Smooth muscle cell of bladder (primary cell): ENCODE measurements around the gene RPA3. TPM values are rescaled to one million over a fixed set of nuclear protein-coding genes. Genes with fewer than 3 reads are reported as not detected.

Experiments used
- total RNA-seq: library from RNA; depleted of rRNA; stranded (reverse); fragments of >200 nt; gene quantifications from 2 replicates; pipeline ENCODE4 v1.2.3, GENCODE V29; 2014

Gene RPA3
- 16.4 and 21.9 TPM in 2 replicates for total RNA-seq

DNA sequence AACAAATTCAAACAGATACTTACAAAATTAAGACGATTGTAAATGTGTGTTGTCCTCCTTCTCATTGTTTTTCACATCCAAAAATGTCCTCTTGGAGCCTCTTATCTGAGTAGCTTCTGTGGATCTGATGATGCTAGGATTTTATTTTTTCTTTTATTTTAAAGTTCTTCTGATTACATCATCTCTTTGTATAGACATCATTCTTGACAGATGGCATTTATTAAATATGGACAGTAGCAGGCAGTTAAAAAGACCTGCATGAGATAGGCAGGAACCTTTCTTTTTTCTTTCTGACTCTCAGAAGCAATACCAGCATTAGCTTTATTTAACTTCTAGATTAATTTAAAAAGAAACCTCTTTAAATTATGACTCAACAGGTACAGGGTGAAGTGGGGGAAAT is at the start of gene RPA3:
TSS of gene RPA3 (minus strand) at position 116 of the 400 bp plus-strand sequence. CDS start 78,189 bp downstream, outside the sequence.

DNA sequence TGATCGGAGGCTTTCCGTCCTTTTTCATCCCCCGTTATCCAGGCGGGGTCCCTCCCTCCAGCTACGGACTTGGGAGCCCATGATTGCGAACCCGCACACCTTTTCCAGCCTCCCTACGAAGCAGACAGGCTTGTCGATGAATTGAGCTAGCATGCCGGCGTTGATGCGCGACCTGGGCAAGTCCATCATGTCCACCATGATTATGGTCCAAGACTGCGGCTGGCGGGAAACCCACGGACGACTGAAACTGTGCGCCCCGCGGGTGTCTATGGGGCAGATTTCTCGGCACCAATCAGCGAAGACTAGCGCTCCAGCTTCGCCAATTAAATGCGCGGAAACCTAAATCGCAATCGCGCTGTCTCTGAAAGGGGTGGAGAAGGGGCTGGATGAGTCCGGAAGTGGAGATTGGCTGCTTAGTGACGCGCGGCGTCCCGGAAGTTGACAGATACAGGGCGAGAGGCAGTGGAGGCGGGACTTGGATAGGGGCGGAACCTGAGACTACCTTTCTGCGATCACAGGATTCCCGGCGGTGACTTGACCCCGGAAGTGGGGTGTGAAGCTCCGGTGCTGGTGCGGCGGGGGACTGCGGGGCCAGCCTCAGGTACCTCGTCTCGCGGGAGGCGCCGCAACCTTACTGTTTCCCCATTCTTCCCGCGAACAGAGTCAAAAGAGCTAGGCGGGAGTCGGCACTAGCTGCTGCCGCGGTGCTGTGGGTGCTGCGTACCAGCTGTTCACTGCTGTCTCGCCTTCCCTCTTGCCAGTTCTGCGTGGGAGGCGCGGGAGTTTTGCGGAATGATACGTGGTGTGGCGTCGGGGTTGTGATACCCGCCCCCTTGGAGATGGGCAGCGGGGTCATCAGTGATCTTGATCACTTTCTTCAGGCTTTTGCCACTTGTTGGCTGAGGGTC is 77.9 kb downstream of the RPA3 start, which contains the start of gene UMAD1:
TSS of gene UMAD1 (plus strand) at position 532 of the 908 bp plus-strand sequence. CDS start 32,620 bp downstream, outside the sequence.

Other genes starting within 250 kb of the RPA3 start
- 0.14 TPM in 1 of 2 replicates, not detected in the other for gene COL28A1, start 182.7 kb downstream of the RPA3 start, total RNA-seq
- gene MIOS, start 151.7 kb downstream of the RPA3 start, total RNA-seq: 22.8 and 25.0 TPM in 2 replicates
- 9.5 and 10.6 TPM in 2 replicates for gene UMAD1, start 77.9 kb downstream of the RPA3 start, total RNA-seq